ENCODE results near the gene TMEM80. TPM values are rescaled to one million over a fixed set of nuclear protein-coding genes. Genes with fewer than 3 reads are reported as not detected.

TMEM80 gene
- total RNA-seq, 2 experiments from 2014 or later: 8.9 to 11.2 TPM

- CTCF ChIA-PET: interaction anchor here (1.4 to 1.9 kb wide), 2 partner anchors 12 to 22 kb away, joined by 4 to 5 read pairs; no protein-coding TSS in a partner anchor
These were observed 54.1 kb downstream of the TMEM80 start for GRCh38 chr11:749731-750130.

More at GRCh38 chr11:749731-750130, 54.1 kb downstream of the TMEM80 start:
- POLR2A ChIA-PET: interaction anchor here (0.5 kb wide), 1 partner anchor 148 kb away, joined by 3 read pairs; no protein-coding TSS in a partner anchor

Other genes starting within 250 kb of the TMEM80 start
- gene PTDSS2, start 245.5 kb upstream of the TMEM80 start, total RNA-seq: 10 to 100 TPM; 26.2 to 30.0 TPM
- gene RNH1, start 188.6 kb upstream of the TMEM80 start, total RNA-seq: 100 to 1,000 TPM; 120 TPM
- gene HRAS, start 160.2 kb upstream of the TMEM80 start, total RNA-seq: 10 to 100 TPM; 75.2 to 79.1 TPM
- gene LRRC56, start 158.3 kb upstream of the TMEM80 start, total RNA-seq: 1 to 10 TPM; 1.8 to 2.1 TPM
- under 1 TPM; 0.75 to 0.89 TPM for gene LMNTD2, start 135.1 kb upstream of the TMEM80 start, total RNA-seq
- 10 to 100 TPM; 19.8 to 21.2 TPM for gene RASSF7, start 134.8 kb upstream of the TMEM80 start, total RNA-seq
- 10 to 100 TPM; 46.0 to 47.4 TPM for gene PHRF1, start 119.3 kb upstream of the TMEM80 start, total RNA-seq
- gene IRF7, start 79.9 kb upstream of the TMEM80 start, total RNA-seq: 1 to 10 TPM; 7.6 to 9.5 TPM
- gene CDHR5, start 70.9 kb upstream of the TMEM80 start, total RNA-seq: not detected
- gene SCT, start 68.6 kb upstream of the TMEM80 start, total RNA-seq: not detected
- under 1 TPM; 0.29 to 0.30 TPM for gene DRD4, start 58.5 kb upstream of the TMEM80 start, total RNA-seq
- gene DEAF1, start 594 bp upstream of the TMEM80 start, total RNA-seq: 10 to 100 TPM; 55.6 to 58.7 TPM
- 10 to 100 TPM; 12.6 to 14.3 TPM for gene EPS8L2, start 10.4 kb downstream of the TMEM80 start, total RNA-seq
- 100 to 1,000 TPM; 270 to 286 TPM for gene TALDO1, start 51.6 kb downstream of the TMEM80 start, total RNA-seq
- 10 to 100 TPM; 52.6 to 60.4 TPM for gene GATD1, start 81.7 kb downstream of the TMEM80 start, total RNA-seq
- gene CEND1, start 94.3 kb downstream of the TMEM80 start, total RNA-seq: 1 to 10 TPM; 1.3 to 1.4 TPM
- 10 to 100 TPM; 81.1 to 83.9 TPM for gene SLC25A22, start 102.5 kb downstream of the TMEM80 start, total RNA-seq
- gene PIDD1, start 109.4 kb downstream of the TMEM80 start, total RNA-seq: 10 to 100 TPM; 32.7 TPM
- gene RPLP2, start 114.2 kb downstream of the TMEM80 start, total RNA-seq: 1,000 to 10,000 TPM; 2,602 to 2,630 TPM
- gene PNPLA2, start 123.1 kb downstream of the TMEM80 start, total RNA-seq: 10 to 100 TPM; 38.5 to 44.3 TPM
- gene CRACR2B, start 132.1 kb downstream of the TMEM80 start, total RNA-seq: 1 to 10 TPM; 2.9 to 3.4 TPM
- gene CD151, start 137.1 kb downstream of the TMEM80 start, total RNA-seq: 10 to 100 TPM; 70.2 to 72.8 TPM
- 100 to 1,000 TPM; 150 to 151 TPM for gene POLR2L, start 146.7 kb downstream of the TMEM80 start, total RNA-seq
- gene TSPAN4, start 147.0 kb downstream of the TMEM80 start, total RNA-seq: 10 to 100 TPM in 1 of 2 experiments, 1 to 10 TPM in 1; 9.4 to 12.7 TPM
- gene CHID1, start 215.0 kb downstream of the TMEM80 start, total RNA-seq: 10 to 100 TPM; 96.5 to 99.0 TPM
- gene AP2A2, start 230.1 kb downstream of the TMEM80 start, total RNA-seq: 10 to 100 TPM; 37.8 to 38.3 TPM